Astrocyte of the spinal cord (primary cell): ENCODE measurements around the gene STK32B.

ENCODE experiments used
- DNase-seq: peaks from one replicate; pipeline ENCODE4 v3.0.0; 2011; ENCODE audit warnings: low read depth, low spot score
- H3K4me3 ChIP-seq: 2 replicates; pipeline ENCODE4 v1.5.1; 2011; ENCODE audit warnings: low read depth, mild to moderate bottlenecking, low read length, moderate library complexity
- CTCF ChIP-seq: IDR thresholded peaks from 2 replicates; pipeline ENCODE4 v1.5.1; 2012; ENCODE audit warnings: low read depth, mild to moderate bottlenecking, low read length, inconsistent platforms
- in situ Hi-C: cut with HindIII; loops from 2 replicates; pipeline ENCODE4 v1.10.0; 2017; ENCODE audit warnings: low sequenced_read_pairs

The STK32B gene

GRCh38 chr4:5098176-5098575, 46.9 kb downstream of the STK32B start:
- no peak overlapping the region for H3K4me3 ChIP-seq
- in situ Hi-C loops = no loop called here
- TF ChIP-seq CTCF = no peak
- DNase-seq = no peak

GRCh38 chr4:5100336-5100735, 49.1 kb downstream of the STK32B start:
- DNase-seq = no peak
- no peak for TF ChIP-seq CTCF
- in situ Hi-C loops = no loop called here
- no peak overlapping the region for H3K4me3 ChIP-seq

GRCh38 chr4:5100986-5101385, 49.7 kb downstream of the STK32B start:
- DNase-seq = no peak
- TF ChIP-seq CTCF = no peak
- H3K4me3 ChIP-seq = no peak overlapping the region
- in situ Hi-C loops = no loop called here

- in situ Hi-C loops = no loop called here
- DNase-seq = no peak
These were observed 50.3 kb downstream of the STK32B start for GRCh38 chr4:5101571-5101970.

GRCh38 chr4:5110901-5111300, 59.6 kb downstream of the STK32B start:
- in situ Hi-C loops = no loop called here
- TF ChIP-seq CTCF = no peak
- DNase-seq = no peak
- no peak overlapping the region for H3K4me3 ChIP-seq

More at GRCh38 chr4:5101571-5101970, 50.3 kb downstream of the STK32B start:
- no peak overlapping the region for H3K4me3 ChIP-seq
- no peak for TF ChIP-seq CTCF

- TF ChIP-seq CTCF = no peak
- no peak overlapping the region for H3K4me3 ChIP-seq
- in situ Hi-C loops = no loop called here
- no peak for DNase-seq
These were observed 61.2 kb downstream of the STK32B start for GRCh38 chr4:5112333-5113095.

- no peak for TF ChIP-seq CTCF
- in situ Hi-C loops = no loop called here
- no peak overlapping the region for H3K4me3 ChIP-seq
- DNase-seq = no peak
These were observed 63.7 kb downstream of the STK32B start for GRCh38 chr4:5114950-5115349.
